ENCODE data around the gene ARHGDIG. TPM values are rescaled to one million over a fixed set of nuclear protein-coding genes. Genes with fewer than 3 reads are reported as not detected.

The ARHGDIG gene
- total RNA-seq, 6 experiments from 2014 or later: not detected

- Histone ChIP-seq H3K27me3 (no peaks in the 10 kb centered on the region), H3K36me3 (peaks cover 0 to 8% (median 0%) of the 10 kb centered on the region in 4 donors), H3K27ac (no peak overlapping the region), H3K4me3 (no peak overlapping the region), H3K9me3 (no peaks in the 10 kb centered on the region), H3K4me1 (no peaks in the 10 kb centered on the region)
- TF ChIP-seq CTCF (IDR thresholded peaks at IDR 0.05): no peak
- TF ChIP-seq POLR2A (IDR thresholded peaks at IDR 0.05): no peak
- 81% methylated on average over 11 of the region's 19 CpGs for WGBS (ENCODE audit: insufficient coverage, low coverage, low lambda C conversion rate, missing lambda C conversion rate)
- intact Hi-C loops (cut with DNase I): no loop called here
- ATAC-seq: no peak
- no peak for DNase-seq
These were observed 25.7 kb downstream of the ARHGDIG start for GRCh38 chr16:305916-306626.

GRCh38 chr16:306911-307370 lies 26.6 kb downstream of the ARHGDIG start:
- no peaks in the 10 kb centered on the region for H3K9me3 ChIP-seq
- no peak for TF ChIP-seq POLR2A (IDR thresholded peaks at IDR 0.05)
- no peak for TF ChIP-seq CTCF (IDR thresholded peaks at IDR 0.05)
- intact Hi-C loops (cut with DNase I): no loop called here
- WGBS (ENCODE audit: insufficient coverage, low coverage, low lambda C conversion rate, missing lambda C conversion rate): 90% methylated on average over 9 of the region's 17 CpGs
- DNase-seq: no peak
- H3K4me3 ChIP-seq: no peak overlapping the region
- no peaks in the 10 kb centered on the region for H3K4me1 ChIP-seq
- H3K36me3 ChIP-seq: peaks cover 0 to 8% (median 0%) of the 10 kb centered on the region in 4 donors
- H3K27me3 ChIP-seq: no peaks in the 10 kb centered on the region
- no peak for ATAC-seq
- no peak overlapping the region for H3K27ac ChIP-seq

- Histone ChIP-seq H3K4me3 (no peak overlapping the region), H3K27ac (no peak overlapping the region), H3K27me3 (no peaks in the 10 kb centered on the region), H3K4me1 (no peaks in the 10 kb centered on the region), H3K36me3 (peaks cover 0 to 8% (median 0%) of the 10 kb centered on the region in 4 donors), H3K9me3 (no peaks in the 10 kb centered on the region)
- intact Hi-C loops (cut with DNase I): no loop called here
- WGBS (ENCODE audit: insufficient coverage, low coverage, low lambda C conversion rate, missing lambda C conversion rate): 94% methylated on average over 7 of the region's 21 CpGs
- ATAC-seq (no peak), DNase-seq (no peak)
- no peak for TF ChIP-seq CTCF (IDR thresholded peaks at IDR 0.05)
- no peak for TF ChIP-seq POLR2A (IDR thresholded peaks at IDR 0.05)
These were observed 27.4 kb downstream of the ARHGDIG start for GRCh38 chr16:307691-308312.

GRCh38 chr16:309476-309875 lies 29.1 kb downstream of the ARHGDIG start:
- H3K9me3 ChIP-seq: no peaks in the 10 kb centered on the region
- peaks cover 0 to 18% (median 0%) of the 10 kb centered on the region in 4 donors for H3K36me3 ChIP-seq
- H3K27ac ChIP-seq: no peak overlapping the region
- no peaks in the 10 kb centered on the region for H3K27me3 ChIP-seq
- no peak for TF ChIP-seq CTCF (IDR thresholded peaks at IDR 0.05)
- TF ChIP-seq POLR2A (IDR thresholded peaks at IDR 0.05): no peak
- H3K4me1 ChIP-seq: no peaks in the 10 kb centered on the region
- intact Hi-C loops (cut with DNase I): no loop called here
- 33% methylated on average over 2 of the region's 7 CpGs for WGBS (ENCODE audit: insufficient coverage, low coverage, low lambda C conversion rate, missing lambda C conversion rate)
- ATAC-seq: no peak
- no peak overlapping the region for H3K4me3 ChIP-seq
- no peak for DNase-seq

All from right lobe of liver (tissue), 6 donors.